GM12865 (cell line): Measurements from ENCODE around the gene ADCY7.

Source experiments
- DNase-seq: peaks from one replicate; pipeline ENCODE4 v3.0.0; 2010; ENCODE audit warnings: low read depth
- H3K4me3 ChIP-seq: 2 replicates; pipeline ENCODE4 v1.5.1; 2011; ENCODE audit warnings: mild to moderate bottlenecking, low read depth, low read length, control low read depth
- CTCF ChIP-seq: IDR thresholded peaks from 2 replicates; pipeline ENCODE4 v1.5.1; 2011; ENCODE audit warnings: low read length, control low read depth, low read depth, inconsistent platforms; ENCODE audit not compliant: insufficient read depth; ENCODE audit errors: missing control alignments

The ADCY7 gene

GRCh38 chr16:50251375-50252081, 14.8 kb upstream of the ADCY7 start:
- no peak for DNase-seq
- no peak overlapping the region for H3K4me3 ChIP-seq
- no peak for TF ChIP-seq CTCF

GRCh38 chr16:50252082-50252611, 14.2 kb upstream of the ADCY7 start:
- no peak overlapping the region for H3K4me3 ChIP-seq
- no peak for TF ChIP-seq CTCF
- DNase-seq = no peak

GRCh38 chr16:50252874-50253513, 13.4 kb upstream of the ADCY7 start:
- no peak for TF ChIP-seq CTCF
- DNase-seq = no peak
- no peak overlapping the region for H3K4me3 ChIP-seq

GRCh38 chr16:50253514-50253910, 12.8 kb upstream of the ADCY7 start:
- H3K4me3 ChIP-seq = no peak overlapping the region
- DNase-seq = no peak
- TF ChIP-seq CTCF = no peak

GRCh38 chr16:50254072-50254471, 12.3 kb upstream of the ADCY7 start:
- no peak overlapping the region for H3K4me3 ChIP-seq
- no peak for DNase-seq
- no peak for TF ChIP-seq CTCF

GRCh38 chr16:50255538-50255937, 10.8 kb upstream of the ADCY7 start:
- no peak overlapping the region for H3K4me3 ChIP-seq
- no peak for DNase-seq
- TF ChIP-seq CTCF = no peak
